D341Med (cell line): ENCODE results near the gene CASP9.
"Not testable (repeated sequence)": the region's sequence is repeated elsewhere in the genome, so short reads cannot be mapped to it uniquely, and the experiment has no call there.

Experiments used
- DNase-seq: peaks from one replicate; pipeline ENCODE4 v3.0.0; 2012; ENCODE audit warnings: low spot score

Gene CASP9

GRCh38 chr1:15469361-15469760 is 54.7 kb downstream of the CASP9 start:
- DNase-seq = no peak

GRCh38 chr1:15468145-15468544 is 55.9 kb downstream of the CASP9 start:
- no peak for DNase-seq

- not testable (repeated sequence) for DNase-seq
Measured at GRCh38 chr1:15466955-15467625, 56.9 kb downstream of the CASP9 start.

DNA sequence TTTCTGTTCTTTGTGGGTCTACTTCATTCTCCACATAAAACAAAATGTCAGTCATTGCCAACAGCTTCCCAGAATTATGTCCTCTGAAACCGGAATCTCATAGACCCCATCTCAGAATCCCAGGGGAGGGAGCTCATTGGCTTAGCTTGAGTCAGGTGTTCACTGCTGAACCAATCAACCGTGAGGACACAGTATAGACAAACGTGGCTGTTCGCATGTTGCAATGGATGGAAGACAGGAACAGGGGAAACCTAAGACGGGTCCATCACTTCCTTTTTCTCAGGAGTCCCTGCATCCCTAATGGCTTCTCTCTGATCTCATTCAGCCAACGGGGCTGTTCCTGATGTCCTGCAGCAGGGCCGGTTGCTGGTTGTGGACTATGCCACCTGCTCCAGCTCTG is 58.3 kb downstream of the CASP9 start:
- no peak for DNase-seq

DNA sequence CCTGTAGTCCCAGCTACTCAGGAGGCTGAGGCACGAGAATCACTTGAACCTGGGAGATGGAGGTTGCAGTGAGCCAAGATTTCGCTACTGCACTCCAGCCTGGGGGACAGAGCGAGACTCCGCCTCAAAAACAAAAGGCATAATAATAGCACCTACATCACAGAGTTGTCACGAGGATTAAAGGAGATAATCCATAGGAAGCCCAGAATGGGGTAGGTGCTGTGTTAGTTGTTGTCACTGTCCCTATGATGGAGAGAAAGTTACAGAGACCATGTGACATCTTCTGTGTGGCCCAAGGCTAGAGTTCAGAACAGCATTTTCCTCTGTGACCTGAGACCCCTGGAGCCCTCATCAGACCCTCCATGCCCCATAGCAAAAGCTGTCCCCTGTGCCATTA is 60.1 kb downstream of the CASP9 start:
- not testable (repeated sequence) for DNase-seq

DNA sequence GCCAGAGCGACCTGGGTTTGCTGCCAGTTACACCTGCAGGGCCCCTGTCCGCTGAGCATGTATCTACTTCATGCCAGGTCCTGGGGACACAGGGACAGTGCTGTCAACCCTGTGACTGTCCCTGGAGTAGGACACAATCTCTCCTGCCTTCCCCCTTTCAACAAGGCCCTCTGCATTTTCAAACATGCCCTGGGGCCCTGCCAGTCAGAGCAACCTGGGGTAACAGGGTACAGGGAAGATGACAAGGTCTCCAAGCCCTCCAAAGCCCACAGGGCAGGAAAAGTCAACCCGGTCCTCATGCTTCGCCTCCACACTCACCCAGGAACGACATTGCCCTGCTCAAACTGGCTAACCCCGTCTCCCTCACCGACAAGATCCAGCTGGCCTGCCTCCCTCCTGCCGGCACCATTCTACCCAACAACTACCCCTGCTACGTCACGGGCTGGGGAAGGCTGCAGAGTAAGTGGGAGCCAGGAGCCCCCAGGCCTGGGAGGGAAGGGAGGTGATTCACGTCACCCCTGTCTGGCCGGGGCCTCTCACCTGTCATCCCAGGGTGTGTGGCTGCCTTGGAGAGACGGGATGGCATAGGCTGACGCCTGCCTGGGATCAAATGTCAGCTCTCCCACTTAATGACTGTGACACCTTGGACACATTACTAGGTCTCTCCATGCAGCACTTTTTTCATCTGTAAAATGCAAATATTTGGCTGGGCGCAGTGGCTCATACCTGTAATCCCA is 60.8 kb downstream of the CASP9 start:
- not testable (repeated sequence) for DNase-seq

- DNase-seq = no peak
Measured at GRCh38 chr1:15460708-15461095, 63.3 kb downstream of the CASP9 start.

DNA sequence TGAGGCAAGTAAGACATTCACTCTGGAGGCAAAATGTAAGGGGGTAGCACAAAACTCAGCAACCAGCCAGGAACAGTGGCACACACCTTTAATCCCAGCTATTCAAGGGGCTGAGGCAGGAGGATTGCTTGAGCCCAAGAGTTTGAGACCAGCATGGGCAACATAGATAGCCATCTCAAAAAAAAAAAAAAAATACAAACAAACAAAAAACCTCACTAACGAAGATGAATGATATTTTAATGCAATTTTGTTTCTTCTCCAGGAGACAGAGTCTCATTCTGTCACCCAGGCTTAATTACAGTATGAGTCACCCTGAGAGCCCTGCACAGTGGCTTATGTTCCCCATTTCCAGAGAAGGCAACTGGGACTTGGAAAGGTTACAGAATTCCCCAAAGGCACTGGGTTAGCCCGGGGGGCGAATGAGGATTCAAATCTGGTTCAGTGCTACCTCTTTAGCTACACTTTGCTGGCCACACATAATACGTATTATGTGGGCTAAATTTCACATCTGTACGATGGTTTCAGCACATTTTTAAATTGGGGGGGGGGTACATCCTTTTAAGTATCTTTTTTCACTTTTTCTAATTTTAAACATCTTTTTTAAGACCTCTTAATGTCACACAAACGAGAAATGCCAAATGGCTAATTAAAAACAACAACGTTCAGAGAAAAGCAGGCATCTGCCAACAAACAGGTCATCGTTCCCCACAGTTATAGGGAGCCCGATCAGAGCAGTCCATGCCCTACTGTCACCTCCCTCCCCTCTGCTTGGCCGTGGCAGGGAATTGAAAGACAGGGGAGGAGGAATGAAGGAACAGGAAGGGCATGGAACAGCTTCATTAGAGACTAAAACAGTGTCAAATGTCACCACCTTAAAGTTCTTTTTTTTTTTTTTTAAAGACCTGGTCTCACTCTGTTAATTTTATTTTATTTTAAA is 64.0 kb downstream of the CASP9 start:
- no peak for DNase-seq

DNA sequence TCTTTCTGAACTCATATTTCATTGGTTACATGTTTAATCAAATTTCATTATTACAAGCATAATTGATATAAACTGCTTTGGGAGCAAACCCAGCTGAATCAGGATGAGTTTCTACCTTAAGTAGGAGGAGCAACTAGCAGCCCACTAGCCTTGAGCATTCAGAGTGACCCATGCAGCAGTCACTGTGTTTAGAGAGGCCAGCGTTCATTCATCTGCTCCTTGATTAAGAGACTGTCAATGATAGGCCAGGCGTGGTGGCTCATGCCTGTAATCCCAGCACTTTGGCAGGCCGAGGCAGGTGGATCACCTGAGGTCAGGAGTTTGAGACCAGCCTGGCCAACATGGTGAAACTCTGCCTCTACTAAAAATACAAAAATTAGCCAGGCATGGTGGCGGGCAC is 65.6 kb downstream of the CASP9 start:
- not testable (repeated sequence) for DNase-seq

DNA sequence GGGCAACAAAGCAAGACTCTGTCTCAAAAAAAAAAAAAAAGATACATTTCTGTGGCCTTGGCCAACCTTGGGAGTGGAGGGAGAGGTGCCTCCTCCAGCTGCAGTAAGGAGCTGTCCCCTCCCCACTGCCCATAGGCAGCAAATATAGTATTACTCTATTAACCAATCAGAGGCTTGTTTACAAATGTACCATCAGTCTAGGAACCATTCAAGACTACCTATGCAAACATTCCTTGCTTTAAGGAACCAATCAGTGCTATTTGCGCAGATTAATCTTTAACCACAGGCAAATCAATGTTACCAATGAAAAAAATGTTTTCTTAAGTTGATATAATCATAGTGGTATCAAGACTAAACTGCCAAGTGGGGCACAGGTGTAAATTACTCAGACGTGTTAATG is 66.4 kb downstream of the CASP9 start:
- no peak for DNase-seq

DNA sequence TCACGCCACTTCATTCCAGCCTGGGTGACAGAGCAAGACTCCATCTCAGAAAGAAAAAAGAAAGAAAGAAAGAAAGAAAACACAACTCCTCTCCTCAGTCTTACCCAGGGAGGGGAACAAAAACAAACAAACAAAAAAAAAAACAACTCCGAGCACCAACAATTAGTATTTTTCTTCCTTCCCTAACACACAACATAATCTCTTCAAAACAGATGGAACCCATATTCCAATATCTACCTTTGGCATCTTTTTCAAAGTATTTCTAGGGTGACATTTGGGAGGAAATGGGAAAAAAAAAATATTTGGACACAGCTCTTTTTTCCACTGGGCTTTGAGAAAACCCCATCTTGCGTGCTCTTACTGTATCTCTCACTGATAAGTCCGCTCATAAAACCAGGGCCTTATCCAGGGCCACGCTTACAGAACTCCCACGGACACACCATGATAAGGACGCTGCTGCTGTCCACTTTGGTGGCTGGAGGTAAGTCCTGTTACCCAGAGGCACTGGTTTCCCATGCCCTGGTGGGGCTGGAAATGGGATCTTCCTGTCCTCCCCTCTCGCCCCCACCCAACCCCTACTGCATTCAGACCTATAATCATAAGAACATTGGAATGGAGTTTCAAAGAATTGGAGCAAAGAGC is 67.6 kb downstream of the CASP9 start, which contains the start of gene CELA2A:
TSS of gene CELA2A (plus strand) at position 420 of the 642 bp plus-strand sequence. CDS start at position 442, 22 bp downstream.
- DNase-seq = no peak

GRCh38 chr1:15455522-15455921 is 68.5 kb downstream of the CASP9 start:
- no peak for DNase-seq

GRCh38 chr1:15454256-15454655 is 69.8 kb downstream of the CASP9 start:
- no peak for DNase-seq

GRCh38 chr1:15453734-15454133 is 70.3 kb downstream of the CASP9 start:
- DNase-seq = no peak

DNA sequence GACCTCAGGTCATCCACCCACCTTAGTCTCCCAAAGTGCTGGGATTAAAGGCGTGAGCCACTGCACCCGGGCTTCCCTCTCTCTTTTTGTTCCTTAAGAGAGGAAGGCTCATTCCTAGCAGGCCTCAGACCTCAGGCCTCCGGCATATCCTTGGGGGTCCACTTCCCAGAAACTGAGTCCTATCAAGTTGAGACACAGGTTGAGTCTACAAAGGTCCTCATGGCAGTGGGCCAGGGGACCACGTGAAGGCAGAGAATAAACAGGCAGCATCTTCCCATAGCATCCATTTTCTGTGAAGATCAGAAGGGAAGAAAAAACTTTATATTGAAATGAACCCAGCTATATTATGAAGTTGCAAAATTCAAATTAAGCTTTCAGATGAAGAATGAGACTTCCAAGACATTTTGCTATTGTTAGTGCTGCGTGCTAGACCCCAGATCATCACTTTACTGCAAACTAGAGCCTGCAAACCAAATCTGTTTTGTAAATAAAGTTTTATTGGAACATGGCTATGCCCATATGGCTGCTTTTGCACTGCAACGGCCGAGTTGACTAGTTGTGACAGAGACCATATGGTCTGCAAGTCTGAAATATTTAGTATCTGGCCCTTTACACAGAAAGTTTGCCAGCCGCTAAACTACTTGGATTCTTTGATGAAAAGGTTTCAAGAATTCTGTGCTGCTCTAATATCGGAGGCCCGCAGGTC is 71.0 kb downstream of the CASP9 start:
- no peak for DNase-seq

GRCh38 chr1:15452216-15452615 is 71.8 kb downstream of the CASP9 start:
- no peak for DNase-seq

- DNase-seq = no peak
Measured at GRCh38 chr1:15451014-15451722, 72.8 kb downstream of the CASP9 start.

DNA sequence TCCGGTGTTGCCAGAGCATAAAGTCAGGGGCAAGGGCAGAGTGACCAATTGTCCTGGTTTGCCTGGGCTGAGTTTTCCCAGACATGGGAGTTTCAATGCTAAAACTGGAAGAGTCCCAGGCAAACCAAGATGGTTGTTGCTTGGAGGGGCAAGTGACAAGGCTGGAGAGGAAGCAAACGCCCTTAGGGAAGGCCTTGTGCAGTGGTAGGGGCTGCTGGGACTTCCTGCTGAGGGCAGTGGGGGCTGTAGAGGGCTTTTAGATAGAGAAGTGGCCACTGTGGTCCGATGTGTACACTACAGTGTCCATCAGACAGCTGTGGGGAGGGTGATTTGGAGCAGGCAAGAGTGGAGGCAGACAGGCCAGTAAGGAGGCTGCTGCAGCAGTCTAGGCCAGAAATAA is 74.4 kb downstream of the CASP9 start:
- no peak for DNase-seq

DNA sequence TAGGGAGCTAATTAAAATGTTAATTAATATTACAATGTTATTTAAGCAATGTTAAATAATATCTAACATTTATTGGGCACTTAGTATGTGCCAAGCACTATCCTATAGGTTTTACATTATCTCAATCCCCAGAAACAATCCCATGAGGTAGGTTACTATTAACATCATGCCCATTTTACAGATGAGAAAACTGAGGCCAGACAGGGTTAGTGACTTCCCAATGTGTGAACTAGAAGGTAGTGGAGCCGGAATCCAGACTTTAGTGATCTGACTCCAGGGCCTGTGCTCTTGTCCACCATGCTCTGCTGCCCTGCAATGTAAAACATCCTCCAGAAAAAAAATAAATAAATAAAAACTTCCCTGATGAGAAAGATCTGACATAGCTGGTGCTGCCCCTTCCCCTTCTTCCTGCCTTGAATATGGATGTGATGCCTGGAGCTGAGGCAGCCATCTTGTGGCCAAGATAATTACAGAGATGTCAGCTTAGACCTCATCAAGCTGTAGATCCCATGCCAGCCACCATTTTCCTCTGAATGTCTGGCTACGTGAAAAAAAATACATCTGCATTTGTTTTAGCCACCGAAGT is 75.0 kb downstream of the CASP9 start:
- no peak for DNase-seq

DNA sequence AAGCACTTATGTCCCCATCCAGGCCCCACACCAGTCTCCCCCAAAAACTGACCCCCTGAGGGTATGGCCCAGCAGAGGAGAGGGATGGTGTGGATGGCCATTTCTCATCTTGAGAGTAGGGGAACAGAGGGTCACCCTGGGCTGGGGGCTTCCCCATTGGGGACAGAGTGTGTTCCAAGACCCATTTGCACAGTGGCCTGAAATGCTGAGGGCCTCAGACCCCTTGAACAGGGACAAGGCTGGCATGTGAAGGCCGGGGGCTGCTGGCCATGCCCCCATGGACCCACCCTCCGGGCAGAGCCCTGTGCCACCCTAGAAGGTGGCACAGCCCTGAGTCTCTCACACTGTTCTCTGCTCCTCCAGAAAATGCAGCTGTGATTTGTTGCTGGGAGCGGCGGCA is 77.8 kb downstream of the CASP9 start:
- DNase-seq = no peak
